H9 (cell line): ENCODE results near the gene PRRX1. TPM values are rescaled to one million over a fixed set of nuclear protein-coding genes. Genes with fewer than 3 reads are reported as not detected.

Source experiments
- DNase-seq: peaks from one replicate; pipeline ENCODE4 v3.0.0-alpha.2; 2017
- H2AFZ ChIP-seq: one replicate; pipeline ENCODE4 v1.6.1; 2013; ENCODE audit warnings: mild to moderate bottlenecking, low read length, control low read depth, moderate library complexity
- H2AK5ac ChIP-seq: 2 replicates; pipeline ENCODE4 v1.6.1; 2013; ENCODE audit warnings: low read length, control low read depth, mixed read lengths; ENCODE audit not compliant: insufficient read length
- H2BK120ac ChIP-seq: one replicate; pipeline ENCODE4 v1.6.1; 2013; ENCODE audit warnings: low read depth, mild to moderate bottlenecking, low read length, control low read depth, inconsistent platforms; ENCODE audit not compliant: poor library complexity, severe bottlenecking
- H2BK12ac ChIP-seq: 2 replicates; pipeline ENCODE4 v1.6.1; 2013; ENCODE audit warnings: low read length, control low read depth, mixed read lengths, low read depth; ENCODE audit not compliant: insufficient read length
- H2BK15ac ChIP-seq: 2 replicates; pipeline ENCODE4 v1.6.1; 2013; ENCODE audit warnings: low read depth, low read length, control low read depth
- H2BK20ac ChIP-seq: one replicate; pipeline ENCODE4 v1.6.1; 2013; ENCODE audit warnings: low read depth, mild to moderate bottlenecking, low read length, control low read depth, inconsistent platforms; ENCODE audit not compliant: poor library complexity, severe bottlenecking
- H2BK5ac ChIP-seq: 2 replicates; pipeline ENCODE4 v1.6.1; 2013; ENCODE audit warnings: low read length, control low read depth, mixed read lengths; ENCODE audit not compliant: insufficient read length
- H3K14ac ChIP-seq: 2 replicates; pipeline ENCODE4 v1.6.1; 2013; ENCODE audit warnings: low read length, control low read depth; ENCODE audit not compliant: insufficient read depth
- H3K18ac ChIP-seq: 2 replicates; pipeline ENCODE4 v1.6.1; 2013; ENCODE audit warnings: low read depth, mild to moderate bottlenecking, mixed read lengths, low read length, control low read depth; ENCODE audit not compliant: insufficient read length
- H3K23ac ChIP-seq: 2 replicates; pipeline ENCODE4 v1.6.1; 2013; ENCODE audit warnings: low read length, control low read depth, mixed read lengths, low read depth; ENCODE audit not compliant: insufficient read length
- H3K23me2 ChIP-seq: 2 replicates; pipeline ENCODE4 v1.6.1; 2013; ENCODE audit warnings: low read depth, mild to moderate bottlenecking, mixed read lengths, low read length, control low read depth; ENCODE audit not compliant: insufficient read length, poor library complexity, severe bottlenecking
- H3K27ac ChIP-seq: 2 replicates; pipeline ENCODE4 v1.5.1; 2013; ENCODE audit warnings: low read length, control low read depth, mixed read lengths, low read depth; ENCODE audit not compliant: insufficient read length
- H3K27me3 ChIP-seq: 2 replicates; pipeline ENCODE4 v1.6.1; 2013; ENCODE audit warnings: low read length, control low read depth, inconsistent platforms; ENCODE audit not compliant: insufficient read depth
- H3K4ac ChIP-seq: 2 replicates; pipeline ENCODE4 v1.6.1; 2013; ENCODE audit warnings: low read depth, mild to moderate bottlenecking, control low read depth, inconsistent platforms, low read length, moderate library complexity
- H3K4me1 ChIP-seq: 2 replicates; pipeline ENCODE4 v1.6.1; 2013; ENCODE audit warnings: low read length, control low read depth, inconsistent platforms; ENCODE audit not compliant: insufficient read depth
- H3K4me2 ChIP-seq: 2 replicates; pipeline ENCODE4 v1.6.1; 2013; ENCODE audit warnings: low read length, control low read depth, mixed read lengths; ENCODE audit not compliant: insufficient read length, insufficient read depth
- H3K56ac ChIP-seq: 2 replicates; pipeline ENCODE4 v1.6.1; 2013; ENCODE audit warnings: low read depth, mild to moderate bottlenecking, mixed read lengths, low read length, control low read depth; ENCODE audit not compliant: insufficient read length
- H3K79me1 ChIP-seq: 2 replicates; pipeline ENCODE4 v1.6.1; 2013; ENCODE audit warnings: low read depth, mild to moderate bottlenecking, moderate library complexity, low read length, control low read depth, inconsistent platforms; ENCODE audit not compliant: insufficient read depth, poor library complexity, severe bottlenecking
- H3K79me2 ChIP-seq: 2 replicates; pipeline ENCODE4 v1.6.1; 2013; ENCODE audit warnings: low read length, control low read depth, inconsistent platforms; ENCODE audit not compliant: insufficient read depth
- H3K9ac ChIP-seq: 2 replicates; pipeline ENCODE4 v1.6.1; 2013; ENCODE audit warnings: low read length, control low read depth, mixed read lengths; ENCODE audit not compliant: insufficient read length; ENCODE audit errors: extremely low read depth
- H3K9me3 ChIP-seq: one replicate; pipeline ENCODE4 v1.6.1; 2013; ENCODE audit warnings: low read depth, low read length, inconsistent platforms; ENCODE audit not compliant: control insufficient read depth
- H3T11ph ChIP-seq: one replicate; pipeline ENCODE4 v1.6.1; 2013; ENCODE audit warnings: mild to moderate bottlenecking, low read length, control low read depth, inconsistent platforms
- H4K20me1 ChIP-seq: one replicate; pipeline ENCODE4 v1.6.1; 2013; ENCODE audit not compliant: control insufficient read depth, insufficient read length, insufficient read depth
- H4K5ac ChIP-seq: 2 replicates; pipeline ENCODE4 v1.6.1; 2013; ENCODE audit warnings: low read depth, mild to moderate bottlenecking, mixed read lengths, low read length, control low read depth; ENCODE audit not compliant: insufficient read length
- H4K8ac ChIP-seq: replicated peaks from 2 replicates; pipeline ENCODE4 v1.6.1; 2013; ENCODE audit warnings: low read length, control low read depth, mixed read lengths, low read depth; ENCODE audit not compliant: insufficient read length
- H4K91ac ChIP-seq: 2 replicates; pipeline ENCODE4 v1.6.1; 2013; ENCODE audit warnings: low read depth, mild to moderate bottlenecking, moderate library complexity, mixed read lengths, low read length, control low read depth; ENCODE audit not compliant: insufficient read length
- H3K27ac Mint-ChIP-seq, 3 experiments: 2 replicates in 2 of 3; 3 replicates in 1 of 3; pipeline ENCODE4 v1.8.0; 2020 to 2021; ENCODE audit warnings: mixed read lengths in 3 of 3, mild to moderate bottlenecking in 1 of 3, moderate library complexity in 1 of 3
- H3K27me3 Mint-ChIP-seq: 2 replicates; pipeline ENCODE4 v1.8.0; 2021; ENCODE audit warnings: low read depth, mild to moderate bottlenecking, moderate library complexity, mixed read lengths
- H3K36me3 Mint-ChIP-seq, 3 experiments: 2 replicates in 2 of 3; 3 replicates in 1 of 3; pipeline ENCODE4 v1.8.0; 2020 to 2021; ENCODE audit warnings: low read depth in 3 of 3, mixed read lengths in 3 of 3; ENCODE audit not compliant: insufficient read depth in 1 of 3
- H3K4me1 Mint-ChIP-seq, 2 experiments: 2 replicates each; pipeline ENCODE4 v1.8.0; 2020; ENCODE audit warnings: mixed read lengths in 2 of 2
- H3K4me3 Mint-ChIP-seq, 2 experiments: 2 replicates in 1 of 2; 3 replicates in 1 of 2; pipeline ENCODE4 v1.8.0; 2020 to 2021; ENCODE audit warnings: mild to moderate bottlenecking in 2 of 2, mixed read lengths in 2 of 2, moderate library complexity in 1 of 2
- H3K9me3 Mint-ChIP-seq, 2 experiments: 2 replicates in 1 of 2; 3 replicates in 1 of 2; pipeline ENCODE4 v1.8.0; 2020; ENCODE audit warnings: mild to moderate bottlenecking in 2 of 2, mixed read lengths in 2 of 2, moderate library complexity in 1 of 2
- WGBS: extraction: QIAGEN DNeasy Blood & Tissue Kit; methylation state at CpG from one replicate; pipeline ENCODE4 v1.1.7; 2013; ENCODE audit warnings: missing lambda C conversion rate, low lambda C conversion rate, mixed read lengths; ENCODE audit not compliant: insufficient read length; ENCODE audit errors: extremely low coverage; 5-methylcytosine and 5-hydroxymethylcytosine counted together
- total RNA-seq: library from RNA; stranded (reverse); gene quantifications from 2 replicates; pipeline ENCODE4 v1.2.1, GENCODE V29; 2021
- TF ChIP-seq, protein P1 (sequence below): fragments of 200-600 bp; sonication (generic); conservative IDR thresholded peaks from 3 replicates; pipeline ENCODE4 v1.8.0; 2021; ENCODE audit warnings: antibody characterized with exemption, mild to moderate bottlenecking

PRRX1 gene
- total RNA-seq, 1 experiment from 2014 or later, result not detected

DNA sequence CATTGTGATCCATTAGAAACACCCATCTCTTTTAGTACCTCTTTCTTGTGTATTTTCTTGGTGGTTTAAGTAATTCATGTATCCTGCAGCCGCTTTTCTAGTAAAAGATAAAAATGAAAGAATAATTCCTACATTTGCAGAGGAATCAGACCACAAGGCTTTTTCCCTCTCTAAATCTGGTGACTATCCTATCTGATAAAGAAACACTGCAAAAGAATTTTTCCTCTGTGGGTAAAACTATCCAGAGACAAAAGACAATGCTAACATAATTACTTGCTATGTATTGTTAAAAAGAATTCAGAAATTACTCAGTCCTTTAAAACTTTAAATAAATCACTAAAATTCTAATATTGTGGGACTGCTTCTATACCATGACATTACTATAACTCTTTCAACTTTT, 51.0 kb downstream of the PRRX1 start:
- no peak overlapping the region for H3T11ph ChIP-seq
- H3K4me3 Mint-ChIP-seq, result no peak overlapping the region
- H3K56ac ChIP-seq, result no peak overlapping the region
- no peak overlapping the region for H4K8ac ChIP-seq
- no peak overlapping the region for H3K18ac ChIP-seq
- no peak overlapping the region for H2AFZ ChIP-seq
- H3K9ac ChIP-seq, result no peak overlapping the region
- H3K23me2 ChIP-seq, result no peaks in the 10 kb centered on the region
- no peak overlapping the region for H4K91ac ChIP-seq
- no peak overlapping the region for H2BK15ac ChIP-seq
- no peaks in the 10 kb centered on the region for H3K9me3 ChIP-seq
- no CpG with 5 or more reads among the region's 1 CpG for WGBS
- no peak overlapping the region for H2BK20ac ChIP-seq
- no peaks in the 10 kb centered on the region for H3K4me1 Mint-ChIP-seq
- H3K14ac ChIP-seq, result no peak overlapping the region
- no peaks in the 10 kb centered on the region for H3K36me3 Mint-ChIP-seq
- H2BK12ac ChIP-seq, result no peak overlapping the region
- H3K27ac ChIP-seq, result no peak overlapping the region
- no peaks in the 10 kb centered on the region for H3K79me1 ChIP-seq
- H3K27me3 Mint-ChIP-seq, result no peaks in the 10 kb centered on the region; the same call in 1 of the 2 replicates
- no peak overlapping the region for H2AK5ac ChIP-seq
- no peak overlapping the region for H3K4ac ChIP-seq
- H3K4me1 ChIP-seq, result no peaks in the 10 kb centered on the region
- no peak for DNase-seq
- no peaks in the 10 kb centered on the region for H3K79me2 ChIP-seq
- TF ChIP-seq, protein P1, sequence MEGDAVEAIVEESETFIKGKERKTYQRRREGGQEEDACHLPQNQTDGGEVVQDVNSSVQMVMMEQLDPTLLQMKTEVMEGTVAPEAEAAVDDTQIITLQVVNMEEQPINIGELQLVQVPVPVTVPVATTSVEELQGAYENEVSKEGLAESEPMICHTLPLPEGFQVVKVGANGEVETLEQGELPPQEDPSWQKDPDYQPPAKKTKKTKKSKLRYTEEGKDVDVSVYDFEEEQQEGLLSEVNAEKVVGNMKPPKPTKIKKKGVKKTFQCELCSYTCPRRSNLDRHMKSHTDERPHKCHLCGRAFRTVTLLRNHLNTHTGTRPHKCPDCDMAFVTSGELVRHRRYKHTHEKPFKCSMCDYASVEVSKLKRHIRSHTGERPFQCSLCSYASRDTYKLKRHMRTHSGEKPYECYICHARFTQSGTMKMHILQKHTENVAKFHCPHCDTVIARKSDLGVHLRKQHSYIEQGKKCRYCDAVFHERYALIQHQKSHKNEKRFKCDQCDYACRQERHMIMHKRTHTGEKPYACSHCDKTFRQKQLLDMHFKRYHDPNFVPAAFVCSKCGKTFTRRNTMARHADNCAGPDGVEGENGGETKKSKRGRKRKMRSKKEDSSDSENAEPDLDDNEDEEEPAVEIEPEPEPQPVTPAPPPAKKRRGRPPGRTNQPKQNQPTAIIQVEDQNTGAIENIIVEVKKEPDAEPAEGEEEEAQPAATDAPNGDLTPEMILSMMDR, result no peak
- H4K5ac ChIP-seq, result no peak overlapping the region
- H3K9me3 Mint-ChIP-seq, result no peaks in the 10 kb centered on the region
- no peak overlapping the region for H3K4me2 ChIP-seq
- no peak overlapping the region for H2BK120ac ChIP-seq
- no peak overlapping the region for H3K27ac Mint-ChIP-seq
- H2BK5ac ChIP-seq, result no peak overlapping the region
- no peaks in the 10 kb centered on the region for H3K27me3 ChIP-seq
- no peaks in the 10 kb centered on the region for H4K20me1 ChIP-seq
- no peak overlapping the region for H3K23ac ChIP-seq
